HepG2 (cell line): Measurements from ENCODE around the gene HYCC2. TPM values are rescaled to one million over a fixed set of nuclear protein-coding genes. Genes with fewer than 3 reads are reported as not detected.
"Not testable (repeated sequence)": the region's sequence is repeated elsewhere in the genome, so short reads cannot be mapped to it uniquely, and the experiment has no call there.

Experiments
- ATAC-seq: fragments of 200-7000 bp; cut with Tn5 transposase; 3 replicates; pipeline ENCODE4 v1.9.1; 2020; ENCODE audit warnings: mild to moderate bottlenecking, moderate library complexity
- BruUV-seq: library from RNA; stranded (reverse); fragments of 400-500 nt; replicated peaks from 2 replicates; lab custom pipeline; 2021; lab: Mats Ljungman, UMichigan
- CTCF ChIA-PET: fragments of 300-600 bp; formaldehyde crosslinking; extraction: SDS; loops from one replicate; lab custom pipeline; 2021; ENCODE audit warnings: low total read pairs, inconsistent platforms, low intra/inter-chr PET ratio; lab: Yijun Ruan, JAX
- POLR2A ChIA-PET: fragments of 350-600 bp; sonication (Branson Sonifier 250); formaldehyde crosslinking; loops from one replicate; lab custom pipeline; 2020; ENCODE audit warnings: antibody characterized with exemption, inconsistent platforms; lab: Yijun Ruan, JAX
- DNase-seq: peaks from one replicate; pipeline ENCODE4 v3.0.0-alpha.2; 2015; ENCODE audit warnings: low spot score
- FAIRE-seq: peaks from 3 replicates; lab custom pipeline; 2011; peaks lifted over from hg19 to GRCh38; lab: Jason Lieb, UNC
- H2AFZ ChIP-seq: one replicate; pipeline ENCODE4 v1.6.1; 2011; ENCODE audit warnings: low read length, inconsistent platforms
- H3K27ac ChIP-seq: fragments of 300-600 bp; 3 replicates; pipeline ENCODE4 v1.8.0; 2011; ENCODE audit warnings: mixed run types, mild to moderate bottlenecking, mixed read lengths, low read length, inconsistent platforms; ENCODE audit not compliant: insufficient read depth; ENCODE audit errors: extremely low read length
- H3K27me3 ChIP-seq, 2 experiments: fragments of 200-600 bp in 1 of 2; 2 replicates in 1 of 2; 3 replicates in 1 of 2; pipeline versions ENCODE4 v1.6.0 to v1.8.0; 2011; ENCODE audit warnings: low read length in 2 of 2, mild to moderate bottlenecking in 2 of 2, moderate library complexity in 2 of 2, inconsistent platforms in 1 of 2; ENCODE audit not compliant: insufficient read depth in 2 of 2, control insufficient read depth in 1 of 2
- H3K36me3 ChIP-seq, 2 experiments: fragments of 200-600 bp in 1 of 2; replicated peaks in 1 of 2; 2 replicates in 1 of 2; 3 replicates in 1 of 2; pipeline versions ENCODE4 v1.5.1 to v1.8.0; 2011; ENCODE audit warnings: low read length in 2 of 2, inconsistent platforms in 1 of 2; ENCODE audit not compliant: insufficient read depth in 2 of 2, control insufficient read depth in 1 of 2
- H3K4me1 ChIP-seq: 2 replicates; pipeline ENCODE4 v1.5.1; 2012; ENCODE audit warnings: low read length, inconsistent platforms; ENCODE audit not compliant: insufficient read depth
- H3K4me2 ChIP-seq: 2 replicates; pipeline ENCODE4 v1.6.0; 2011; ENCODE audit warnings: low read depth, low read length, inconsistent platforms
- H3K4me3 ChIP-seq, 3 experiments: fragments of 200-600 bp in 1 of 3; sonication (generic), shearing (Covaris generic) in 1 of 3; replicated peaks in 1 of 3; 2 replicates each; pipeline ENCODE4 v1.5.1; 2011 to 2016; ENCODE audit warnings: low read length in 3 of 3, inconsistent platforms in 2 of 3, low read depth in 2 of 3, mild to moderate bottlenecking in 2 of 3, control low read depth in 1 of 3, mixed read lengths in 1 of 3; ENCODE audit not compliant: insufficient read depth in 1 of 3
- H3K79me2 ChIP-seq: one replicate; pipeline ENCODE4 v1.6.1; 2011; ENCODE audit warnings: low read length, inconsistent platforms; ENCODE audit not compliant: insufficient read depth
- H3K9ac ChIP-seq: 2 replicates; pipeline ENCODE4 v1.6.0; 2011; ENCODE audit warnings: mild to moderate bottlenecking, low read depth, low read length, inconsistent platforms; ENCODE audit not compliant: insufficient read depth
- H3K9me3 ChIP-seq: 2 replicates; pipeline ENCODE4 v1.5.1; 2012; ENCODE audit warnings: mild to moderate bottlenecking, low read length
- H4K20me1 ChIP-seq: 2 replicates; pipeline ENCODE4 v1.6.0; 2011; ENCODE audit warnings: inconsistent platforms, mild to moderate bottlenecking, low read length, moderate library complexity; ENCODE audit not compliant: insufficient read depth
- CHCHD3 ChIP-seq: sonication (generic); formaldehyde crosslinking; IDR thresholded peaks from 2 replicates; pipeline ENCODE4 v1.8.0; 2022; ENCODE audit warnings: mild to moderate bottlenecking, missing genetic modification reagents, moderate library complexity
- GABPB1 ChIP-seq: IDR thresholded peaks from 2 replicates; pipeline ENCODE4 v1.6.1; 2016; ENCODE audit warnings: mild to moderate bottlenecking, missing genetic modification reagents, moderate library complexity, missing compliant biosample characterization
- NCOA1 ChIP-seq: sonication (generic); formaldehyde crosslinking; IDR thresholded peaks from 2 replicates; pipeline ENCODE4 v1.9.0; 2021; ENCODE audit warnings: missing genetic modification reagents
- SRSF4 ChIP-seq: fragments of 200-400 bp; formaldehyde crosslinking; IDR thresholded peaks from one replicate; pipeline ENCODE4 v1.6.1; 2018; ENCODE audit warnings: mild to moderate bottlenecking, low read depth, low read length, moderate library complexity; ENCODE audit not compliant: poor library complexity, severe bottlenecking
- TARDBP ChIP-seq: sonication (generic); formaldehyde crosslinking; IDR thresholded peaks from 2 replicates; pipeline ENCODE4 v1.8.0; 2022; ENCODE audit warnings: mild to moderate bottlenecking, missing genetic modification reagents
- ZNF468 ChIP-seq: sonication (generic); formaldehyde crosslinking; IDR thresholded peaks from 2 replicates; pipeline ENCODE4 v1.8.0; 2022; ENCODE audit warnings: mild to moderate bottlenecking, moderate library complexity, missing genetic modification reagents
- ZNF724P ChIP-seq: sonication (generic); formaldehyde crosslinking; IDR thresholded peaks from 2 replicates; pipeline ENCODE4 v1.8.0; 2022; ENCODE audit warnings: missing genetic modification reagents, borderline replicate concordance
- WGBS: methylation state at CpG from one replicate; pipeline ENCODE4 v1.1.6; 2017; ENCODE audit warnings: low lambda C conversion rate; 5-methylcytosine and 5-hydroxymethylcytosine counted together
- in situ Hi-C: cut with HindIII; loops from 2 replicates; pipeline ENCODE4 v1.10.0; 2017; ENCODE audit warnings: low pct_unique_long_range_greater_than_20kb; ENCODE audit not compliant: extremely low pct_ligation_motif_present
- intact Hi-C: fragments of 100-400 bp; cut with micrococcal nuclease; formaldehyde crosslinking; loops from one replicate; pipeline ENCODE4 v1.10.0; 2022; ENCODE audit not compliant: unreplicated experiment
- polyA plus RNA-seq, 8 experiments: library from polyadenylated mRNA; depleted of rRNA in 3 of 8; stranded (reverse) in 7 of 8; unstranded in 1 of 8; fragments of >200 nt; fragmentation: Illumina TruSeq in 4 of 8; extraction: Trizol in 4 of 8; gene quantifications; 2 replicates each; pipeline versions ENCODE4 v1.2.1 to v1.2.3, GENCODE V29; 2011 to 2016; ENCODE audit warnings: low read depth in 4 of 8, missing spikeins in 1 of 8, mixed read lengths in 1 of 8; ENCODE audit not compliant: insufficient read depth in 1 of 8
- total RNA-seq, 5 experiments: library from RNA; depleted of rRNA; stranded (reverse); fragments of >200 nt; fragmentation: Illumina TruSeq; extraction: Trizol; gene quantifications; 2 replicates each; pipeline ENCODE4 v1.2.3, GENCODE V29; 2016; ENCODE audit warnings: low read depth in 1 of 5
- TF ChIP-seq, protein P1 (sequence below): sonication (generic); formaldehyde crosslinking; IDR thresholded peaks from 2 replicates; pipeline ENCODE4 v1.4.0; 2020; ENCODE audit warnings: missing genetic modification reagents, low read depth, mild to moderate bottlenecking, borderline replicate concordance

Gene HYCC2
- total and polyA plus RNA-seq, 2 of the 13 experiments (the other 11 are each of a cell fraction or from before 2014, with no cell fraction given) = 4.7 to 13.9 TPM

DNA sequence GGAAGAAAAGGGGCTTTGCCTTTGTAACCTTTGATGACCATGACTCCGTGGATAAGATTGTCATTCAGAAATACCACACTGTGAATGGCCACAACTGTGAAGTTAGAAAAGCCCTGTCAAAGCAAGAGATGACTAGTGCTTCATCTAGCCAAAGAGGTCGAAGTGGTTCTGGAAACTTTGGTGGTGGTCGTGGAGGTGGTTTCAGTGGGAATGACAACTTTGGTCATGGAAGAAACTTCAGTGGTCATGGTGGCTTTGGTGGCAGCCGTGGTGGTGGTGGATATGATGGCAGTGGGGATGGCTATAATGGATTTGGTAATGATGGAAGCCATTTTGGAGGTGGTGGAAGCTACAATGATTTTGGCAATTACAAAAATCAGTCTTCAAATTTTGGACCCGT lies 8.0 kb downstream of the HYCC2 start:
- H3K27ac ChIP-seq, H2AFZ ChIP-seq, FAIRE-seq, POLR2A ChIA-PET, CTCF ChIA-PET, BruUV-seq, H3K4me3 ChIP-seq, DNase-seq, H3K9ac ChIP-seq, ATAC-seq, intact Hi-C loops, H3K27me3 ChIP-seq, H3K4me2 ChIP-seq, in situ Hi-C loops, H3K36me3 ChIP-seq, H4K20me1 ChIP-seq, H3K9me3 ChIP-seq: not testable (repeated sequence)
- H3K4me1 ChIP-seq = peaks cover 34% of the 10 kb centered on the region
- WGBS = 96% methylated on average over 5 of the region's 5 CpGs
- peaks cover 56% of the 10 kb centered on the region for H3K79me2 ChIP-seq

DNA sequence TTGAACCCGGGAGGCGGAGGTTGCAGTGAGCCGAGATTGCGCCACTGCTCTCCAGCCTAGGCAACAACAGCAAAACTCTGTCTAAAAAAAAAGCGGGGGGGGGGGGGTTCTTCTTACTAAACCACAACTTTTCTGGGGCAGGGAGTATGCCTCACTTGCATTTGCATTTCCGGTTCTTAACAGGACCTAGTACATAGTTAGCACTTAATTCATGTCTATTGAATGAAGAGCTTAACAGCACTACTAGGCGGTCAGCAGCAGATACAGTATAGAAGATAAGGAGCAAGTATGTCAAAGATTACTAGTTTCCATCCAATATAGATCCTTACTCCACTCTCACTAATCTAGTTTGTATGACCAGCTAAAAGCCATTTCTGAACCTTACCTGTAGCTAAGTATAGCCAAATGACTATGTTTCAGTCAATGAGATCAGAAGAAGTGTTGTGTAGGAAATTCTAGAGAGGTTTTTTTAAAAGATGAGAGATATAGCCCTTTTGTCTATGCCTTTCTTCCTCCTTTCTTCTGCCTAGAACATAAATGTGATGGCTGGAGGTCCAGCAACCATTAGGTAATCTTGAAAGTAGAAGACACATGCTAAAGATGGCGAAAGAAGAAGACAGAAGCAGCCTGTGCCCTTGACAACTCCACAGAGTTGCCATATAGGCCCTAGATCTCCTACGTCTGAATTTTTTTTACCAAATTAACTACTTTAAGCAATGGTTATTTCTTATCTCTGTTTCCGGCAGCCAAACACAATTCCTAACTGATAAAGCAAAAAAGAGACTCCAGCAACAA lies 11.3 kb downstream of the HYCC2 start:
- Histone ChIP-seq H3K27ac (no peak overlapping the region), H3K27me3 (no peaks in the 10 kb centered on the region), H3K9ac (no peak overlapping the region), H2AFZ (no peak overlapping the region), H3K9me3 (no peaks in the 10 kb centered on the region), H3K79me2 (peaks cover 44% of the 10 kb centered on the region), H3K4me3 (no peak overlapping the region), H4K20me1 (no peaks in the 10 kb centered on the region), H3K36me3 (peaks cover 0 to 5% of the 10 kb centered on the region in 2 experiments; a peak in 1 of 5 replicates), H3K4me1 (peaks cover 46% of the 10 kb centered on the region), H3K4me2 (no peak overlapping the region)
- ChIA-PET CTCF (no interaction called here), POLR2A (no interaction called here)
- TF ChIP-seq SRSF4 = no peak
- no peak for TF ChIP-seq ZNF724P (CRISPR knock-in tag)
- no peak for TF ChIP-seq TARDBP (CRISPR knock-in tag)
- TF ChIP-seq ZNF468 (CRISPR knock-in tag) = no peak
- no peak for TF ChIP-seq NCOA1 (CRISPR knock-in tag)
- no peak for TF ChIP-seq GABPB1 (CRISPR knock-in tag)
- TF ChIP-seq CHCHD3 (CRISPR knock-in tag) = no peak
- TF ChIP-seq, protein P1, sequence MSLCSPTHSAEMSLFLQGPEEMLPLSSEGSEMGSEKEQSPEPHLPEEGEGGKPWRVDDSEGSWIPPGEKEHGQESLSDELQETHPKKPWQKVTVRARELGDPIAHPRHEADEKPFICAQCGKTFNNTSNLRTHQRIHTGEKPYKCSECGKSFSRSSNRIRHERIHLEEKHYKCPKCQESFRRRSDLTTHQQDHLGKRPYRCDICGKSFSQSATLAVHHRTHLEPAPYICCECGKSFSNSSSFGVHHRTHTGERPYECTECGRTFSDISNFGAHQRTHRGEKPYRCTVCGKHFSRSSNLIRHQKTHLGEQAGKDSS (CRISPR knock-in tag) = no peak
- intact Hi-C loops (loop anchor here (2.0 kb wide), 1 partner anchor 97 kb away; the partner anchor contains the start of gene ORC2), in situ Hi-C loops (loop anchor here (5.0 kb wide), 1 partner anchor 53 kb away; no protein-coding TSS in a partner anchor)
- 96% methylated on average over 10 of the region's 10 CpGs for WGBS
- BruUV-seq = no TSS peak
- no peak for DNase-seq
- no peak for ATAC-seq
- no peak for FAIRE-seq
